ENCODE data around the gene HSCB.
"Not testable (repeated sequence)": the region's sequence is repeated elsewhere in the genome, so short reads cannot be mapped to it uniquely, and the experiment has no call there.

Gene HSCB

GRCh38 chr22:28741200-28741784 is 547 bp upstream of the HSCB start:
- DNase-seq: no peak

DNA sequence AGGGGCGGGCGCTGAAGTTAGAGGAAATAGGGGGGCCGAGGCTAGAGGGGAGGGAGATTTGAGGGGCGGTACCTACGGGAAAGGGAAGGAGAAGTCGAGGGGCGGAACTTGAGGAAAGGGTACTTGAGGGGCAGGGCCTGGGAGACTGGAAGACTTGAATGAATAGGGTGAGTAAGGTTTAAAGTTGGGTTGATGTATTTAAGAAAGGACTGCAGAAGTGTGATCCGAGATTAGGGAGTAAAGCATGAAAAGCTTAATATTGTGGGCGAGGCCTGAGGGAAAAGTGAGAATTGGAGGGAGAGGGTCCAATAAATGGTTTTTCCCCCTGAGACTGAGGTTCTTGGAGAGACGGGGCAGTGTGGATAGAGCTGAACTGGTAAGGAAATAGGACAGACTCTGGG is 723 bp downstream of the HSCB start:
- no peak for DNase-seq

DNA sequence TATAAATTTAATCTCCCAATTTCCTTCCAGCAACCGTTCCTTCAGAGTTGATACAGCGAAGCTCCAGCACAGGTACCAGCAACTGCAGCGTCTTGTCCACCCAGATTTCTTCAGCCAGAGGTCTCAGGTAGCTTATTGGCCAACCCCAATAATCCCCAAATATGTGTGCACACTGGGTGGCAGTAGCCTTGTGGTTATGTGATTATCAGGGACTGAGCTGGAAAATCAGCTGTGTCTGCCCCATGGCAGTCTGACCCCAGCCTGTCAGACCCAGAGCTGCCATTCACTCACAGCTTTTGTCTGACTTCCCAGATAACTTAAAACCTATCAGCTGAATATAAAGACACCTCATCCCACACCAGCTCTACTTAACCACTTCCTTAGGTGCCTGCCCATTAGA is 2.0 kb downstream of the HSCB start:
- DNase-seq: peak; percentile 30

DNA sequence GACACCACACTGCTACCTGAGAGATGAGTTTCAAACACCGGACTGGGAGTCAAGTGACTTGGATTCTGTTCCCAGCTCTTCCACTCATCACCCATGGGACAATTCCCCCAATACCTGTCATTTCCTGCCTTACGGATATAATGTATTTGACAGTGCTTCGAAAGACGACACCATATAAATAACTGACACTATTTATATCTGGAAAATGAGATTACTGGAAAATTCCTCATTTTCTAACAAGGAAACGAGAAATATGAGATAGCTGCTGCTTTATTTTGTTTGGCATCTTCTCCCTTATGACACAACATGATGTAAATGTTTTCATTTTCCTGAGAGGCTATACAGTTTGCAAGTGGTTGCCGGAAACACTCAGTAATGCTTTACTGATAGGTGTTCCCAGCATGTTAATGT is 8.6 kb downstream of the HSCB start:
- no peak for DNase-seq

GRCh38 chr22:28754512-28754911 is 12.7 kb downstream of the HSCB start:
- not testable (repeated sequence) for DNase-seq

DNA sequence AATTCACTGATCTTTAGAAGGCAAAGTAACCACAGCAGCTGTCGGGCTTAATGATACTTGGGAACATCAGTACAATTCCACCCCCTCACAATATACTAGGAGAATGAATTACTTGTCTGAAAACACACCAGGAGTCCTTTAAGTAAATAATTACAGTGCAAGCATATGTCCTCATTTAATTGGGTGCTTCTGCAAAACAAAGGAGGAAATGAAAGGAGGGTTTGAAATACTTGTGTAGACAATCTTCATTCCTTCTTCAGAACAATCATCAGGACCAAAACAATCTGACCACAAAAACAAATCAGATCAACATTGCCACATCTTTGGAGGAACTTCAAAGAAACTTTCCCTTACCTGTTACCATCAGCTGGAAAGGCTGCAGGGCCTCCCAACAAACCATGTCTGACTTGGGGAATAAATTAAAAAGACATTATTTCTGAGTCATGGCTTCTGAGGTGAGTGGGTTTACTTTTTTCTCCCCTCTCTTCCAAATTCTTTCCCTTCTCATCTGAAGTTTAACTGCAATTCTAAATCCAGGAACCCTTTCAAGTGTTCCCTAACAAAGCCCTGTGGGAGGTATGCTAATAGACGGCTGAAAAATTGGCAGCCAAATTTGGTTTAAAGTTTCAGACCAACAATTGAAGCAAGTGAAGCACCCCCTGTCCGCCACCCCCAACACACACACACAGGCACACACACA is 18.2 kb downstream of the HSCB start:
- DNase-seq: no peak

DNA sequence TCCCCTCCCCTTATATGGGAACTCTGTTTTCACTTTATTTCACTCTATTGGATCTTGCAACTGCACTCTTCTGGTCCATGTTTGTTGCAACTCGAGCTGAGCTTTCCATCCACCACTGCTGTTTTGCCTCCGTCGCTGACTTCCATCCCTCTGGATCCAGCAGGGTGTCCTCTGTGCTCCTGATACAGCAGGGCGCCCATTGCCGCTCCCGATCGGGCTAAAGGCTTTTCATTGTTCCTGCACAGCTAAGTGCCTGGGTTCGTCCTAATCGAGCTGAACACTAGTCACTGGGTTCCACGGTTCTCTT is 19.6 kb downstream of the HSCB start:
- no peak for DNase-seq

- not testable (repeated sequence) for DNase-seq
Measured at GRCh38 chr22:28762000-28762399, 20.2 kb downstream of the HSCB start.

DNA sequence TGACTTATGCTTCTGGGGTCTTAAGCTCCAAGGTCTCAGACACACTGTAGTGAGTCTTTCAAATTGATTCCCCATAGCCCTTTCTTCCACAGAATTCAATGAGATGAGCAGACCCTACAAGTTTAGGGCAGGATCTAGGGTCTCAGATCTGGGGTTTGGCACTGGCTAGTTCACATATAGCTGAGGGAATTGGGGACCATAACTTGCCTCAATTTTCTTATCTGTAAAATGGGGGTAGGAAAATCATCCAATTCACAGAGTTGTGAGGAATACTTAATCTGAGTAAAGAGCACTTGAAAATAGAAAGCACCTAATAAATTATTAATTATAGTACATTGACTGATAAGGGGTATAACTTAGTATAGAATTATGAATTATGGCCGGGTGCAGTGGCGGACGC is 24.8 kb downstream of the HSCB start:
- no peak for DNase-seq

DNA sequence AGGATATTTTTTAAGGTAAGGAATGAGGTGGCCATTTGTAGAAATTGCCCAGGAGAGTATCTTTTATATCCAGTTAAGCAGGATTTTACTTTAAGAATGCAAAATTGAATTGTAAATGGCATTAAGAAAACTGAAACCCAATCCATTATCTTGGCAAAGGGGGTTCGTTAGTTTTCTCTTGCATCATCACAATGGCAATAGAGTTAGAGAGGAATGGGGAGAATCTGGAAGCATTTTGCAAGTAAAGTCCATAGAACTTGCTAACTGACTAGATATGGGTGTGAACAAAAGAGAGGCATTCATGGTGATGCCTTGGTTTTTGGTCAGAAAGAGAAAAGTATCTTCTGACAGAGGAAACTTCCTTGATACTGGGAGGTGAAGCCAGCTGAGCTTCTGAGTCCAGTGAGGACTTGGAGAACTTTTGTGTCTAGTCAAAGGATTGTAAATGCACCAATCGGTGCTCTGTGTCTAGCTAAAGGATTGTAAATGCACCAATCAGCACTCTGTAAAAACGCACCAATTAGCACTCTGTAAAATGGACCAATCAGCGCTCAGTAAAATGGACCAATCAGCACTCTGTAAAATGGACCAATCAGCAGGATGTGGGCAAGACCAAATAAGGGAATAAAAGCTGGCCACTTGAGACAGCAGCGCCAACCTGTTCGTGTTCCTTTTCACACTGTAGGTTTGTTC is 27.0 kb downstream of the HSCB start:
- DNase-seq: no peak

GRCh38 chr22:28769394-28770085 is 27.7 kb downstream of the HSCB start:
- no peak for DNase-seq

GRCh38 chr22:28771195-28771791 is 29.5 kb downstream of the HSCB start:
- DNase-seq: no peak

DNA sequence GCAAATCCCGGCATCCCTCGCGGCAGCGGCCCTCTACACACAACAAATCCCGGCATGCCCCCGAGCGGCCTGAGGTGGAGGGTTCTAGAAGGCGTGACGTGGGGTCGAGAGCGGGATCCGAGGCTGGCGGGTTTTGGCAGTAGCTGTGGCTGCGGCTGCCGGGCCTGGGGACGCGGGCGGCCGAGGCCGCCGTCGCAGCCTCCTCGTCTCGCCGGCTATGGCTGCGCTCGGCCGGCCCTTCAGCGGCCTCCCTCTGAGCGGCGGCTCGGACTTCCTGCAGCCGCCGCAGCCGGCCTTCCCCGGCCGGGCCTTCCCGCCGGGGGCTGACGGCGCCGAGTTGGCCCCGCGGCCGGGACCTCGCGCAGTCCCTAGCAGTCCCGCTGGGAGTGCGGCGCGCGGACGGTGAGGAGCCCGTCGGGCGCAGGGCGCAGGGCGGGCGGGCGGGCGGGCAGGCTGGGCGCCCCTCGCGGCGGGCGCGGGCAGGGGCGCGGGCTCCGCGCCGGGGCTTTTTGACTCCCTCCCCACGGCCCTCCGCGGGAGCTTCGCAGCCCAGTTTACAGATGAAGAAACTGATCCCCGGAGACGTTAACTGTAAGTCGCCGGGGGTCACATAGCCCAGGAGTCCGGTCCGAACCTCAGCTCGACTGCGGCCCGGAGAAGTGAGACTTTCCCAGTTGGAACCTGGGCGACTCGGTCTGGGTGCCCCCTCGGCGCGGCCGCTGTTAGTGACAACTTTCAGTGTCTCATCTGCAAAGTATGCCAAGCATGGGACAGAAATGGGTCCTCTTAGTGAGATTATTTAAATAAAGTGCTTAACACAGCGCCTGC is 31.0 kb downstream of the HSCB start, which contains the start of gene CCDC117:
CCDC117 (plus strand) TSS at position 63 of the 828 bp plus-strand sequence; CDS start at position 218, 155 bp downstream.
- peak; percentile 97 for DNase-seq

DNA sequence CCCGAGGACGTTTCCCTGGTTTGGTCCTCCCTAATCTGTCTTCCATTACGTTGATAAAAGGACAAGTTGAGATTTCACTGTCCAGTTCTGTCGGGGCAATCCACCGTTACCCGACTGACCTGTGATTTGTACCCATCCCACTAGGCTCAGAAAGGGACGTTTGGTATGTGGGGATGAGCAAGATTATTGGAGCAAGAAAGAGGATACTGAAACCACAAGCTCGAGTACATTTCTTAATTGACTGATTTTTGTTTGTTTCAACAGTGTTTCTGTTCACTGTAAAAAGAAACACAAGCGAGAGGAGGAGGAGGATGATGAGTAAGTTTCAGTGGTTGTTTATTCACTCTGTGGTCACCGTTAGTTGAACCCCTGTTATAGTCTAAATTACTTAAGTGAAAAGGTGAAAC is 31.6 kb downstream of the HSCB start:
- DNase-seq: peak; percentile 79

DNA sequence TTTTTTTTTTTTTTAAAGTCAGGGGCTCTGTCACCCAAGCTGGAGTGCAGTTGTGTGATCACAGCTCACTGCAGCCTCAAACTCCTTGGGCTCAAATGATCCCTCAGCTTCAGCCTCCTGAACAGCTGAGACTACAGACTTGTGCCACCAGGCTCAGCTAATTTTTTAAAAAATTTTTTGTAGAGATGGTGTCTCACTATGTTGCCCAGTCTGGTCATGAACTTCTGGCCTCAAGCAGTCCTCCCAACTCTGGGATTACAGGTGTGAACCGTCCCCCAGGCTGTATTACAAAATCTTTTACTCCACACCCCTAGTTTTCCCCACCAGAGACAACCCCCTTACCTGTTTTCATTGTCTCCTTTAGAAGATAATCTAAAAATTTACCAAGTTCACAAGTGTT is 32.5 kb downstream of the HSCB start:
- DNase-seq: no peak

GRCh38 chr22:28779833-28780232 is 38.0 kb downstream of the HSCB start:
- DNase-seq: no peak

- no peak for DNase-seq
Measured at GRCh38 chr22:28780296-28780695, 38.5 kb downstream of the HSCB start.

- no peak for DNase-seq
Measured at GRCh38 chr22:28783786-28784671, 42.2 kb downstream of the HSCB start.

- DNase-seq: no peak
Measured at GRCh38 chr22:28788601-28789000, 46.8 kb downstream of the HSCB start.

DNA sequence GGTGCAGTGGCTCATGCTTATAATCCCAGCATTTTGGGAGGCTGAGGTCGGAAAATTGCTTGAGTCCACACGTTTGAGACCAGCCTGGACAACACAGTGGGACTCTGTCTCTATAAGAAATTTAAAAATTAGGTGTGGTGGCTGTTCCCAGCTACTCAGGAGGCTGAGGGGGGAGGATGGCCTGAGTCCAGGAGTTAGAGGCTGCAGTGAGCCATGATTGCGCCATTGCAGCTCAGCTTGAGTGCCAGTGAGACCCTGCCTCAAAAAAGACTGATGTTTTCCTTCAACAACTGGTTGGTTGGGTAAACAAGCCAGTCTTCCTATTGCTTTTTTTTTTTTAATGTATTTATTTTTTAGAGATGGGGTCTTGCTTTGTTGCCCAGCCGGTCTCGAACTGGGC is 49.3 kb downstream of the HSCB start:
- no peak for DNase-seq

- peak; percentile 60 for DNase-seq
Measured at GRCh38 chr22:28791841-28792490, 50.1 kb downstream of the HSCB start.

Data from activated CD4-positive, alpha-beta T cell treated with anti-CD3 and anti-CD28 coated beads, Interleukin-2, amount 50 U/mL, for 16 hours (primary cell).